Retinal pigment epithelial cell (primary cell): ENCODE data around the gene BASP1.

Experiments used
- DNase-seq: peaks from one replicate; pipeline ENCODE4 v3.0.0-alpha.2; 2010; ENCODE audit warnings: low read depth
- H3K4me3 ChIP-seq: 2 replicates; pipeline ENCODE4 v1.5.1; 2011; ENCODE audit warnings: mild to moderate bottlenecking, low read length, control low read depth, moderate library complexity
- TF ChIP-seq, protein P1 (sequence below): conservative IDR thresholded peaks from 2 replicates; pipeline ENCODE4 v1.5.1; 2011; ENCODE audit warnings: low read depth, low read length, control low read depth, inconsistent platforms

BASP1 gene, protein sequence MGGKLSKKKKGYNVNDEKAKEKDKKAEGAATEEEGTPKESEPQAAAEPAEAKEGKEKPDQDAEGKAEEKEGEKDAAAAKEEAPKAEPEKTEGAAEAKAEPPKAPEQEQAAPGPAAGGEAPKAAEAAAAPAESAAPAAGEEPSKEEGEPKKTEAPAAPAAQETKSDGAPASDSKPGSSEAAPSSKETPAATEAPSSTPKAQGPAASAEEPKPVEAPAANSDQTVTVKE

DNA sequence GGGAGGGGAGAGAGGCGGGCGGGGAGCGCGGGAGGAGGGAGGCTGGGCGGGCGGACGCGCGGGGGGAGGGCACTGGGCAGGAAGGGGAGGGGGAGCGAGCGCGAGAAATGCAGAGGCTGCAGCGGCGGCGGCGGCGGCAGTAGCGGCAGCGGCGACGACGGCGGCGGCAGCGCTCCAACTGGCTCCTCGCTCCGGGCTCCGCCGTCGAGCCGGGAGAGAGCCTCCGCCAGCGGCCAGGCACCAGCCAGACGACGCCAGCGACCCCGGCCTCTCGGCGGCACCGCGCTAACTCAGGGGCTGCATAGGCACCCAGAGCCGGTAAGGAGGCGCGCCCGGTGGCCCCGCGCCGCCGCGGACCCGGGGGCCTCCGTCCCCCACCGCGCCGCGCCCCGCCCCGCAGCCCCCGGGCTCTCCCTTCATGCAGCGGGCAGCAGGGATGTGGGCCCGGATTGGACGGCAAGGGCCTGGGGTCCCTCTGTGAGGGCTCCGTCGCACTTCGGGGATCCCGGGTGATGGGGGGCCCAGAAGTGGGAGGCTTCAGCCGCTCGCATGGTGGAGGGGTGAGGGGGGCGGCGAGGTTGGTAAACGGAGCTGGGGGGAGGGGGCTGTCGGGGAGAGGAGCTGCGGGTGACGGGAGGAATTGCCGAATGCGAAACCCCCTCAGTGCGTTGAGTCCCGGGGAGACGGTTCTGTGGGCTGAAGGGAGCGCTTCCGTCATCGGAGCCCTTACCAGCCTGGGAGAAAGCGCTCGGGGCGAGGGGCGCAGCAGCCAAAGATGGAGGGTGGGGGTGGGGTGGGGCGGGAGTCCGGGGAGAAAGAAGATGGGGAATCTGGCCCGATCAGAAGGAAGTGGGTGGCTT, at the start of gene BASP1:
TSS of gene BASP1 (plus strand) at position 139 of the 860 bp plus-strand sequence. CDS start 57,586 bp downstream, outside the sequence.
- peak within 1 kb of the TSS; percentile 95 for H3K4me3 ChIP-seq
- TF ChIP-seq, protein P1, sequence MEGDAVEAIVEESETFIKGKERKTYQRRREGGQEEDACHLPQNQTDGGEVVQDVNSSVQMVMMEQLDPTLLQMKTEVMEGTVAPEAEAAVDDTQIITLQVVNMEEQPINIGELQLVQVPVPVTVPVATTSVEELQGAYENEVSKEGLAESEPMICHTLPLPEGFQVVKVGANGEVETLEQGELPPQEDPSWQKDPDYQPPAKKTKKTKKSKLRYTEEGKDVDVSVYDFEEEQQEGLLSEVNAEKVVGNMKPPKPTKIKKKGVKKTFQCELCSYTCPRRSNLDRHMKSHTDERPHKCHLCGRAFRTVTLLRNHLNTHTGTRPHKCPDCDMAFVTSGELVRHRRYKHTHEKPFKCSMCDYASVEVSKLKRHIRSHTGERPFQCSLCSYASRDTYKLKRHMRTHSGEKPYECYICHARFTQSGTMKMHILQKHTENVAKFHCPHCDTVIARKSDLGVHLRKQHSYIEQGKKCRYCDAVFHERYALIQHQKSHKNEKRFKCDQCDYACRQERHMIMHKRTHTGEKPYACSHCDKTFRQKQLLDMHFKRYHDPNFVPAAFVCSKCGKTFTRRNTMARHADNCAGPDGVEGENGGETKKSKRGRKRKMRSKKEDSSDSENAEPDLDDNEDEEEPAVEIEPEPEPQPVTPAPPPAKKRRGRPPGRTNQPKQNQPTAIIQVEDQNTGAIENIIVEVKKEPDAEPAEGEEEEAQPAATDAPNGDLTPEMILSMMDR = no peak
- DNase-seq = no peak

DNA sequence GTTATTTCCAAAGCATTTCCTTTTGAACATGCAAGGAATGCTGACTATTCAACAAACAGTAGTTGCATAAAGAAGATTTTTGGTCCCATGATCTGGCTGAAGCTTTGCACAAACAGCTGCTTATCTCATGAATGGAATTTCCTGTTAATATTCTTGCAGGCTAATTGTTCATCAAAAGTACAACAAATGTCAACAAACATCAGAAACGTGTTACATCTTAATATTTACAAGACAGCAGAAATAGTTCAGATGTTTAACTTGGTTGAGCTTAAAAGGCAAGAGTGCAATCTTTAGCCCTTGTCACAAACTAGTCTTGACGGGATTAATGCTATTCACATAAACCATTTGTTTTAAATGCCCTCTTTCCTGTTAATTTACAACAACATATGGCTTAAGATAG, 47.9 kb upstream of the BASP1 start:
- no peak overlapping the region for H3K4me3 ChIP-seq
- DNase-seq = peak; percentile 82
- TF ChIP-seq, protein P1 = no peak

DNA sequence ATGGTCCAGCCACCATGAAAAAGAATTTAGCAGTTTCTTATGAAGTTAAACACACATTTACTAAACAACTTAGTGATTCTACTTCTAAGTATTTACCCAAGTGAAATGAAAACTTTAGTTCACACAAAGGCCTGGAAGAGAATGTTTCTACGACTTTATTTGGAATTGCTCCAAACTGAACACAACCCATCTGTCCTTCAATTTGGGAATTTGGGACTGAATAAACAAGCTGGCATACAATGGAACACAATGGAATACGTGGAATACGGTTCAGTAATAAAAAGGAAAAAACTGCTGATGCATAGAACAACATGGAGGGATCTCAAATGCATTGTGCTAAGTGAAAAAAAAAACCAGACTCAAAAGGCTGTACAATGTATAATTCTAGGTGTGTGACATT, 44.6 kb upstream of the BASP1 start:
- TF ChIP-seq, protein P1 = no peak
- H3K4me3 ChIP-seq = no peak overlapping the region
- no peak for DNase-seq

DNA sequence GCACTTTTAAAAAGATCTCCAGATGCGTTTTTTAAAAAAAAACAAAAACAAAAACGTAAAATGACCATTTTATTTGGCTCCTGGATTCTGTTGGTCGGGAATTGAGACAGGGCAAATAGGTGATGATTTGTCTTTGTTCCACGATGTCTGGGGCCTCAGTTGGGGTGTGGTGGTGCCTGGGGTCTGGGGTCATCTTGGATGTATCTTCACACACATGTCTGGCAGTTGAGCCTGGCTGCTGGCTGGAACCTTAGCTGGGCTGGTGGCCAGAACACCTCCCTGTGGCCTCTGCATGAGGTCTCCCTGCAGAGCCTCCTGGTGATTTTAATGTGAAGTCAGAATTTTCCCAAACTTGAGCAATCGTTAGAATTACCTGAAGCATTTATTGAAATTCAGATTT, 42.5 kb upstream of the BASP1 start:
- H3K4me3 ChIP-seq = no peak overlapping the region
- TF ChIP-seq, protein P1 = no peak
- DNase-seq = no peak

DNA sequence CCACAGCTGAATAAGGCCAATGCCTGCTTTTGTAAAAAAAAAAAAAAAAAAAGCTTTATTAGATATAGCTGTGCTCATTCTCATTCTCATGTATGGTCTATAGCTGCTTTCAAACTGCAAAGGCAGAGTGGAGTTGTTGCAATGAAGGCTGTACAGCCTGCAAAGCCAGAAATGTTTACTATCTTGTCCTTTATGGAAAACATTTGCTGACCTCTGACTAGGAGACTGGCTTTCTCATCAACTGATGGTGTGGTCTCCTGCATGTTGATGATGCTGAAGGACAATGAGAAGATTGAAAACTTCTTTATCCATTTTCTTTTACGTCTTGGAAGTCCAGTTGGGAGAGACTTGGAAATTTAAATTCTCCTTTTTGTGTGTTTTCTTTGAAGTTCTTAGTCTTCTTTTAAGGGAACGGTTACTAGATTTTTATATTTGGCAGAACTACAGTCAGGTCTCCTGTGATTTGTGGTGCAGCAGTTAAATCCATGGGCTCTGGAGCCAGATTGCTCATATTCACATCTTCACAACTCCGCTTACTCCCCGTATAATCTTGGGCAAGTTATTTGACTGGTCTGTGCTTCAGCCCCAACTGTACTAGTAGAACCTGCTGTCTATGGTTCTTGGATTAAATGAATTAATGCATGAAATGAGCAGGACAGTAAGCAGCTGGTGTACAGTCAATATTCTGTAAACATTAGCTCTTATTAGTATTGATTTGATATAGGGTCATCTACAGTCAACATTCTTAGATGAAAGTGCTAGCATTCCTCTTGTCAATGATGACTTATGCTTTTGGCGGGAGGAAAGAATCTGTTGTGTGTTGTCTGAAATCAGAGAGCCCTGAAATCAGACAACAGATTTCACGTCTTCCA, 39.7 kb upstream of the BASP1 start:
- H3K4me3 ChIP-seq = no peak overlapping the region
- TF ChIP-seq, protein P1 = no peak
- no peak for DNase-seq

DNA sequence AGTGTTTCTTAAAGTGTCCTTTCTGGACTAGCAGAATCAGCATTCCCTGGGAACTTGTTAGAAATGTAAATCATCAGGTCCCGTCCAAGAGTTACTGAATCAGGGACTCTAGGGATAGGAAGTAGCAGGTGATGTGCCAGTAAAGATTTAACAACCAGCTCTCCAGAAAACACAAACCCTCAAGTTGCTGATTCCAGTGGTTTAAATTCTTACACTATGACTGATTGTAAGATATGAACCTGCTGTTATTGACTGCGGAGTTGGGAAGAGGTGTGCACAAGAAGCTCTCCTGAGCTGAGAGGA, 39.1 kb upstream of the BASP1 start:
- H3K4me3 ChIP-seq = no peak overlapping the region
- TF ChIP-seq, protein P1 = no peak
- DNase-seq = no peak
